Adrenal gland (tissue), 12 donors: ENCODE results near the gene APRT. TPM values are rescaled to one million over a fixed set of nuclear protein-coding genes. Genes with fewer than 3 reads are reported as not detected.

ENCODE experiments used
- DNase-seq, 7 donors: peaks; one replicate each; pipeline ENCODE4 v3.0.0-alpha.2; 2019 to 2020
- H3K27ac ChIP-seq, 5 donors: fragments of 200-600 bp; sonication (generic) in 4 of 5; 1 replicate in 3 of 5; 2 replicates in 2 of 5; pipeline versions ENCODE4 v1.5.1 to v1.8.0; 2016 to 2020; ENCODE audit warnings: mild to moderate bottlenecking in 1 of 5
- H3K27me3 ChIP-seq: fragments of 200-600 bp; 2 replicates; pipeline ENCODE4 v1.8.0; 2021
- H3K36me3 ChIP-seq, 2 donors: fragments of 200-600 bp; replicated peaks in 1 of 2; 1 replicate in 1 of 2; 2 replicates in 1 of 2; pipeline versions ENCODE4 v1.5.1 to v1.8.0; 2018 to 2022
- H3K4me1 ChIP-seq, 2 donors: fragments of 200-600 bp; replicated peaks in 1 of 2; 1 replicate in 1 of 2; 2 replicates in 1 of 2; pipeline versions ENCODE4 v1.5.1 to v1.8.0; 2018 to 2021
- H3K4me3 ChIP-seq, 4 donors: fragments of 200-600 bp; sonication (generic) in 3 of 4; one replicate each; pipeline ENCODE4 v1.5.1; 2016 to 2018
- H3K9me3 ChIP-seq, 3 donors: fragments of 200-600 bp; sonication (generic) in 1 of 3; replicated peaks in 1 of 3; 1 replicate in 2 of 3; 2 replicates in 1 of 3; pipeline versions ENCODE4 v1.5.1 to v1.8.0; 2016 to 2021
- POLR2A ChIP-seq, 2 donors: fragments of 450-650 bp; IDR thresholded peaks; one replicate each; pipeline ENCODE4 v1.6.1; 2017; ENCODE audit warnings: antibody characterized with exemption in 2 of 2, mild to moderate bottlenecking in 2 of 2, moderate library complexity in 1 of 2
- WGBS, 4 donors: extraction: QIAGEN DNeasy Blood & Tissue Kit in 2 of 4; methylation state at CpG; one replicate each; pipeline versions ENCODE4 v1.1.5 to v1.1.7; 2013 to 2017; 5-methylcytosine and 5-hydroxymethylcytosine counted together
- intact Hi-C, 2 donors: fragments of 100-400 bp; cut with DNase I; formaldehyde crosslinking; loops; one replicate each; pipeline versions ENCODE4 v1.14.1 to v1.15.0; 2022 to 2023
- polyA plus RNA-seq, 3 donors: library from polyadenylated mRNA; stranded (reverse); fragments of 200-250 nt in 2 of 3; fragments of 350-450 nt in 1 of 3; fragmentation: Illumina TruSeq in 1 of 3; extraction: RNeasy Lipid Tissue Mini Kit (QIAGEN cat#74804) in 1 of 3; gene quantifications; one replicate each; pipeline ENCODE4 v1.2.3, GENCODE V29; 2013 to 2014
- total RNA-seq, 9 donors: library from RNA; depleted of rRNA in 4 of 9; stranded (reverse); fragments of >200 nt in 4 of 9; fragments of 120-200 nt in 1 of 9; fragmentation: NEBNext Ultra II Directional in 1 of 9; extraction: Animal tissue kit (Norgen Biotek cat#: 25700) in 1 of 9; gene quantifications; one replicate each; pipeline versions ENCODE4 v1.1.0 to v1.2.4, GENCODE V29; 2013 to 2023
- TF ChIP-seq, protein P1 (sequence below), 6 experiments: fragments of 450-650 bp in 4 of 6; fragments of 200-600 bp in 2 of 6; sonication (generic) in 1 of 6; IDR thresholded peaks; 1 replicate in 5 of 6; 2 replicates in 1 of 6; pipeline versions ENCODE4 v1.5.1 to v1.8.0; 2016 to 2021; ENCODE audit warnings: antibody characterized with exemption in 6 of 6, mild to moderate bottlenecking in 2 of 6, moderate library complexity in 1 of 6
- donor health status: healthy with polysubstance abuse.
- donor health status: Bipolar disorder and iron deficiency.
- donor health status: DM: yes; HTN: yes; CAD: no.
- donor health status: DM: no; HTN: no; CAD: no.
- donor health status: DM: no; HTN: no; CAD: no.
- donor health status: DM: yes; HTN: yes; CAD: no.

APRT gene
- total and polyA plus RNA-seq, 12 donors = 116 to 297 (median 181) TPM

DNA sequence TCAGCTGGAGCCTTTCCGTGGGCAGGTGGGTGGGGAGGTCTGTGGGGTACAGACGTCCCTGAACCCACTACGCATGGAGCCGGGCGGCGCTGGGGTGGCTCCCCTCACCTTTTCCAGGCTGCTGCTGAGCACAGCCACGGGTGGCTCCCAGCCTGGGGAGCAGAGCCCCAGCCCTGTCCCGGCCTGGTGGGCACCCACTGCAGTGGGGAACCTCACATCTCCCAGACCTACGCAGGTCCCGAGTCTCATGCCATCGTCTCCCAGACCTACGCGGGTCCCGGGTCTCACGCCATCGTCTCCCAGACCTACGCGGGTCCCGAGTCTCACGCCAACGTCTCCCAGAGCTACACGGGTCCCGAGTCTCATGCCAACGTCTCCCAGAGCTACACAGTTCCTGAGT is 17.0 kb upstream of the APRT start:
- Histone ChIP-seq H3K9me3 (no peaks in the 10 kb centered on the region), H3K4me1 (no peaks in the 10 kb centered on the region), H3K27me3 (no peaks in the 10 kb centered on the region), H3K27ac (no peak overlapping the region), H3K4me3 (no peak overlapping the region), H3K36me3 (peaks cover 0 to 13% of the 10 kb centered on the region in 2 donors)
- WGBS, 4 donors = 84 to 91% (median 89%) methylated on average over 16 to 24 of the region's 24 CpGs
- DNase-seq = no peak
- intact Hi-C loops = no loop called here
- TF ChIP-seq, protein P1, sequence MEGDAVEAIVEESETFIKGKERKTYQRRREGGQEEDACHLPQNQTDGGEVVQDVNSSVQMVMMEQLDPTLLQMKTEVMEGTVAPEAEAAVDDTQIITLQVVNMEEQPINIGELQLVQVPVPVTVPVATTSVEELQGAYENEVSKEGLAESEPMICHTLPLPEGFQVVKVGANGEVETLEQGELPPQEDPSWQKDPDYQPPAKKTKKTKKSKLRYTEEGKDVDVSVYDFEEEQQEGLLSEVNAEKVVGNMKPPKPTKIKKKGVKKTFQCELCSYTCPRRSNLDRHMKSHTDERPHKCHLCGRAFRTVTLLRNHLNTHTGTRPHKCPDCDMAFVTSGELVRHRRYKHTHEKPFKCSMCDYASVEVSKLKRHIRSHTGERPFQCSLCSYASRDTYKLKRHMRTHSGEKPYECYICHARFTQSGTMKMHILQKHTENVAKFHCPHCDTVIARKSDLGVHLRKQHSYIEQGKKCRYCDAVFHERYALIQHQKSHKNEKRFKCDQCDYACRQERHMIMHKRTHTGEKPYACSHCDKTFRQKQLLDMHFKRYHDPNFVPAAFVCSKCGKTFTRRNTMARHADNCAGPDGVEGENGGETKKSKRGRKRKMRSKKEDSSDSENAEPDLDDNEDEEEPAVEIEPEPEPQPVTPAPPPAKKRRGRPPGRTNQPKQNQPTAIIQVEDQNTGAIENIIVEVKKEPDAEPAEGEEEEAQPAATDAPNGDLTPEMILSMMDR (IDR thresholded peaks at IDR 0.05) = no peak
- TF ChIP-seq POLR2A (IDR thresholded peaks at IDR 0.05) = no peak

DNA sequence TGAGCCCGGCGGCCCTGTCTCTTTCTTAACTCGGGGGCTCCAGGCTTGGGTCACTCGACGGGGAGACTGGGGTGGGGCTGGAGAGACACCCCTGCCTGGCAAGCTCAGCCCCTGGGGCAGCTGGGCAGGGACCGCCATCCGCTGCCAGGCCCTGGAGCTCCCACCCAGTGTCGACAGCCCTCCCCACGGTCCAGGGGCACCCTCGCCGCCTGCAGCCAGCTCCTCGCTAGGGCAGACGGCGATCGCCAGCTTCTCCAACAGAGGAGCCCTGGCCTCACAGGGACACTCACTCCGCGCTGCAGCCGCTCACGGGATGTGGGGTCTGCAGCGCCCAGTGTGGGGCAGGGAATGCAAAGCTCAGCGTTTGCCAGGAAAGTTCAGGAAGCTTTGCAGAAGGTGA is 16.0 kb upstream of the APRT start:
- H3K27ac ChIP-seq = no peak overlapping the region
- 93 to 100% (median 95%) methylated on average over 6 to 21 of the region's 21 CpGs for WGBS, 4 donors
- no peak for TF ChIP-seq POLR2A (IDR thresholded peaks at IDR 0.05)
- TF ChIP-seq, protein P1 (IDR thresholded peaks at IDR 0.05) = no peak
- intact Hi-C loops = no loop called here
- no peak for DNase-seq
- H3K9me3 ChIP-seq = no peaks in the 10 kb centered on the region
- peaks cover 0 to 15% of the 10 kb centered on the region in 2 donors for H3K36me3 ChIP-seq
- H3K4me1 ChIP-seq = no peaks in the 10 kb centered on the region
- H3K4me3 ChIP-seq = no peak overlapping the region
- no peaks in the 10 kb centered on the region for H3K27me3 ChIP-seq

DNA sequence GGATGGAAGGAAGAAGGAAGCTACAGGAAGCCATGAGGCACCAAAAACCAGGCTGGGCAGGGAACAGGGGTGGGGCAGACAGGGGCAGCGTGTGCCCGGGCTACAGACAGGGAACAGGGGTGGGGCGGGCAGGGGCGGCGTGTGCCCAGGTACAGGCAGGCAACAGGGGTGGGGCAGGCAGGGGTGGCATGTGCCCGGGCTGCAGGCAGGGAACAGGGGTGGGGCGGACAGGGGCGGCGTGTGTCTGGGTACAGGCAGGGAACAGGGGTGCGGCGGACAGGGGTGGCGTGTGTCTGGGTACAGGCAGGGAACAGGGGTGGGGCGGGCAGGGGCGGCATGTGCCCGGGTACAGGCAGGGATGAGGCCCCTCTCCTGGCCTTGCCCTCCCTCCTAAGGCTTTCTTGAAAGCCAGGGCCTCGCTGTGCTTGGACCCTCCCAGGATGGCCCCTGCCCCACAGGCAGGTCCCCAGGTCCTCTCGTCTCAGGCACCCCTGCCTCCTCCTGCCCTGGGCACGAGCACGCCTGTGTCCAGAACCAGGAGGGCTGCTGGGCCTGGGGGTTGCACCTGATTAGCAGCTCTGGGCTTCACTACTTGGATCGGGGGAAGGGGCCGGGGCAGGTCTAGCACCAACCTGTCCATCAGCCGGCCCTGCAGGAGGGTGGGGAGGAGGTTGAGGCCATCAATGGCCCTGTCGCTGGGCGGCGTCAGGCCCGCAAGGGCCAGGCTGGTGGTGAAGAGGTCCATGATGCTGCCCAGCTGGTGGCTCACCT is 14.5 kb upstream of the APRT start:
- H3K4me1 ChIP-seq = peaks cover under 1 to 3% of the 10 kb centered on the region in 2 donors
- H3K36me3 ChIP-seq = peaks cover 0 to 24% of the 10 kb centered on the region in 2 donors
- TF ChIP-seq, protein P1 (IDR thresholded peaks at IDR 0.05) = no peak
- no peak for TF ChIP-seq POLR2A (IDR thresholded peaks at IDR 0.05)
- intact Hi-C loops = no loop called here
- DNase-seq = no peak
- no peaks in the 10 kb centered on the region for H3K9me3 ChIP-seq
- H3K27ac ChIP-seq = no peak overlapping the region
- no peaks in the 10 kb centered on the region for H3K27me3 ChIP-seq
- WGBS, 4 donors = 89 to 95% (median 93%) methylated on average over 5 to 26 of the region's 26 CpGs
- no peak overlapping the region for H3K4me3 ChIP-seq

DNA sequence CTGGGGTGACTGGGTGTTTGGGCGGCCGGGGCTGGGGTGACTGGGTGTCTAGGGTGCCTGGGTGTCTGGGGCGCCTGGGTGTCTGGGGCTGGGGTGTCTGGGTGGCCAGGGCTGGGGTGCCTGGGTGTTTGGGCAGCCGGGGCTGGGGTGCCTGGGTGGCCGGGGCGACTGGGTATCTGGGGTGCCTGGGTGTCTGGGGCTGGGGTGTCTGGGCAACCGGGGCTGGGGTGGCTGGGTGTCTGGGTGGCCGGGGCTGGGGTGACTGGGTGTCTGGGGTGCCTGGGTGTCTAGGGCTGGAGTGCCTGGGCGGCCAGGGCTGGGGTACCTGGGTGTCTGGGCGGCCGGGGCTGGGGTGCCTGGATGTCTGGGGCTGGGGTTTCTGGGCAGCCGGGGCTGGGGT is 13.4 kb upstream of the APRT start:
- TF ChIP-seq POLR2A (IDR thresholded peaks at IDR 0.05) = no peak
- TF ChIP-seq, protein P1 (IDR thresholded peaks at IDR 0.05) = no peak
- intact Hi-C loops = no loop called here
- Histone ChIP-seq H3K36me3 (peaks cover 0 to 24% of the 10 kb centered on the region in 2 donors), H3K27ac (no peak overlapping the region), H3K27me3 (no peaks in the 10 kb centered on the region), H3K9me3 (no peaks in the 10 kb centered on the region), H3K4me3 (no peak overlapping the region), H3K4me1 (peaks cover 8 to 12% of the 10 kb centered on the region in 2 donors)
- WGBS, 4 donors = 78 to 98% (median 91%) methylated on average over 4 to 12 of the region's 12 CpGs
- no peak for DNase-seq
